HEK293 (cell line): ENCODE data around the gene RAD21L1.

Experiments
- BCL11B ChIP-seq: fragments of 450-650 bp; formaldehyde crosslinking; IDR thresholded peaks from 2 replicates; pipeline ENCODE4 v1.5.1; 2016; ENCODE audit warnings: low read depth, missing biosample characterization, missing genetic modification characterization
- GLIS1 ChIP-seq: fragments of 450-650 bp; formaldehyde crosslinking; IDR thresholded peaks from 2 replicates; pipeline ENCODE4 v1.5.1; 2016; ENCODE audit warnings: missing biosample characterization, missing genetic modification characterization
- GLIS2 ChIP-seq: fragments of 450-650 bp; formaldehyde crosslinking; IDR thresholded peaks from 2 replicates; pipeline ENCODE4 v1.5.1; 2016; ENCODE audit warnings: missing biosample characterization, missing genetic modification characterization
- KLF1 ChIP-seq: fragments of 450-650 bp; formaldehyde crosslinking; IDR thresholded peaks from 2 replicates; pipeline ENCODE4 v1.5.1; 2016; ENCODE audit warnings: missing biosample characterization, missing genetic modification characterization
- KLF16 ChIP-seq: fragments of 450-650 bp; formaldehyde crosslinking; IDR thresholded peaks from 2 replicates; pipeline ENCODE4 v1.5.1; 2017; ENCODE audit warnings: missing biosample characterization, missing genetic modification characterization
- OVOL3 ChIP-seq: fragments of 450-650 bp; formaldehyde crosslinking; IDR thresholded peaks from 2 replicates; pipeline ENCODE4 v1.5.1; 2016; ENCODE audit warnings: missing biosample characterization, missing genetic modification characterization
- SP2 ChIP-seq: fragments of 450-650 bp; formaldehyde crosslinking; IDR thresholded peaks from 2 replicates; pipeline ENCODE4 v1.5.1; 2016; ENCODE audit warnings: missing biosample characterization, missing genetic modification characterization
- WT1 ChIP-seq: fragments of 450-650 bp; formaldehyde crosslinking; IDR thresholded peaks from 2 replicates; pipeline ENCODE4 v1.5.1; 2016; ENCODE audit warnings: missing biosample characterization, missing genetic modification characterization
- ZBTB21 ChIP-seq: fragments of 450-650 bp; formaldehyde crosslinking; IDR thresholded peaks from 2 replicates; pipeline ENCODE4 v1.5.1; 2017; ENCODE audit warnings: missing biosample characterization, missing genetic modification characterization
- ZFP3 ChIP-seq: fragments of 450-650 bp; formaldehyde crosslinking; IDR thresholded peaks from 2 replicates; pipeline ENCODE4 v1.5.1; 2016; ENCODE audit warnings: low read depth, missing biosample characterization, missing genetic modification characterization
- ZNF155 ChIP-seq: fragments of 450-650 bp; formaldehyde crosslinking; IDR thresholded peaks from 2 replicates; pipeline ENCODE4 v1.5.1; 2016; ENCODE audit warnings: missing biosample characterization, missing genetic modification characterization
- ZNF157 ChIP-seq: fragments of 450-650 bp; formaldehyde crosslinking; IDR thresholded peaks from 2 replicates; pipeline ENCODE4 v1.5.1; 2016; ENCODE audit warnings: missing biosample characterization, missing genetic modification characterization
- ZNF175 ChIP-seq: fragments of 450-650 bp; formaldehyde crosslinking; IDR thresholded peaks from 2 replicates; pipeline ENCODE4 v1.5.1; 2016; ENCODE audit warnings: missing biosample characterization, missing genetic modification characterization
- ZNF274 ChIP-seq, 2 experiments: fragments of 200-500 bp in 1 of 2; fragments of 450-650 bp in 1 of 2; sonication (Bioruptor generic) in 1 of 2; formaldehyde crosslinking in 1 of 2; IDR thresholded peaks; 2 replicates each; pipeline versions ENCODE4 v1.5.1 to v1.6.1; 2014 to 2016; ENCODE audit warnings: borderline replicate concordance in 1 of 2, inconsistent platforms in 1 of 2, low read length in 1 of 2, missing biosample characterization in 1 of 2, missing genetic modification characterization in 1 of 2
- ZNF354C ChIP-seq: fragments of 450-650 bp; formaldehyde crosslinking; IDR thresholded peaks from 2 replicates; pipeline ENCODE4 v1.5.1; 2016; ENCODE audit warnings: missing biosample characterization, missing genetic modification characterization, low read depth, borderline replicate concordance
- ZNF366 ChIP-seq: fragments of 450-650 bp; formaldehyde crosslinking; conservative IDR thresholded peaks from 2 replicates; pipeline ENCODE4 v1.5.1; 2016; ENCODE audit warnings: missing biosample characterization, missing genetic modification characterization
- ZNF37A ChIP-seq: fragments of 450-650 bp; IDR thresholded peaks from 2 replicates; pipeline ENCODE4 v1.5.1; 2018; ENCODE audit warnings: missing biosample characterization, missing genetic modification characterization
- ZNF394 ChIP-seq: fragments of 450-650 bp; formaldehyde crosslinking; IDR thresholded peaks from 2 replicates; pipeline ENCODE4 v1.5.1; 2016; ENCODE audit warnings: missing biosample characterization, missing genetic modification characterization, mild to moderate bottlenecking, moderate library complexity, borderline replicate concordance
- ZNF423 ChIP-seq: fragments of 450-650 bp; formaldehyde crosslinking; IDR thresholded peaks from 2 replicates; pipeline ENCODE4 v1.5.1; 2016; ENCODE audit warnings: missing biosample characterization, missing genetic modification characterization
- ZNF48 ChIP-seq: fragments of 450-650 bp; formaldehyde crosslinking; IDR thresholded peaks from 2 replicates; pipeline ENCODE4 v1.5.1; 2016; ENCODE audit warnings: missing biosample characterization, missing genetic modification characterization
- ZNF510 ChIP-seq: fragments of 450-650 bp; formaldehyde crosslinking; IDR thresholded peaks from 2 replicates; pipeline ENCODE4 v1.5.1; 2018; ENCODE audit warnings: mild to moderate bottlenecking, missing genetic modification characterization, missing biosample characterization; ENCODE audit not compliant: insufficient replicate concordance
- ZNF530 ChIP-seq: fragments of 450-650 bp; formaldehyde crosslinking; IDR thresholded peaks from 2 replicates; pipeline ENCODE4 v1.5.1; 2016; ENCODE audit warnings: low read depth, missing biosample characterization, missing genetic modification characterization
- ZNF548 ChIP-seq: fragments of 450-650 bp; formaldehyde crosslinking; IDR thresholded peaks from 2 replicates; pipeline ENCODE4 v1.5.1; 2016; ENCODE audit warnings: missing biosample characterization, missing genetic modification characterization
- ZNF558 ChIP-seq: fragments of 450-650 bp; formaldehyde crosslinking; IDR thresholded peaks from 2 replicates; pipeline ENCODE4 v1.5.1; 2016; ENCODE audit warnings: missing biosample characterization, missing genetic modification characterization
- ZNF596 ChIP-seq: fragments of 450-650 bp; IDR thresholded peaks from 2 replicates; pipeline ENCODE4 v1.5.0; 2018; ENCODE audit warnings: missing biosample characterization, mild to moderate bottlenecking, missing genetic modification characterization, moderate library complexity
- ZNF600 ChIP-seq: fragments of 450-650 bp; formaldehyde crosslinking; IDR thresholded peaks from 2 replicates; pipeline ENCODE4 v1.5.1; 2016; ENCODE audit warnings: missing biosample characterization, missing genetic modification characterization
- ZNF623 ChIP-seq: fragments of 450-650 bp; formaldehyde crosslinking; IDR thresholded peaks from 2 replicates; pipeline ENCODE4 v1.5.1; 2016; ENCODE audit warnings: missing biosample characterization, missing genetic modification characterization
- ZNF629 ChIP-seq: fragments of 450-650 bp; formaldehyde crosslinking; IDR thresholded peaks from 2 replicates; pipeline ENCODE4 v1.5.1; 2017; ENCODE audit warnings: missing biosample characterization, missing genetic modification characterization
- ZNF654 ChIP-seq: fragments of 450-650 bp; formaldehyde crosslinking; IDR thresholded peaks from 2 replicates; pipeline ENCODE4 v1.5.1; 2016; ENCODE audit warnings: low read depth, missing biosample characterization, missing genetic modification characterization
- ZNF701 ChIP-seq: fragments of 450-650 bp; formaldehyde crosslinking; IDR thresholded peaks from 2 replicates; pipeline ENCODE4 v1.5.1; 2016; ENCODE audit warnings: missing biosample characterization, missing genetic modification characterization
- ZNF76 ChIP-seq: fragments of 450-650 bp; formaldehyde crosslinking; IDR thresholded peaks from 2 replicates; pipeline ENCODE4; 2016; ENCODE audit warnings: low read depth, missing biosample characterization, missing genetic modification characterization, borderline replicate concordance
- ZSCAN16 ChIP-seq: fragments of 450-650 bp; formaldehyde crosslinking; IDR thresholded peaks from 2 replicates; pipeline ENCODE4 v1.5.1; 2016; ENCODE audit warnings: missing biosample characterization, missing genetic modification characterization
- TF ChIP-seq, protein P1 (sequence below): fragments of 450-650 bp; formaldehyde crosslinking; IDR thresholded peaks from 2 replicates; pipeline ENCODE4 v1.5.1; 2016; ENCODE audit warnings: missing biosample characterization, missing genetic modification characterization
- TF ChIP-seq, protein P2 (sequence below): fragments of 450-650 bp; formaldehyde crosslinking; IDR thresholded peaks from 2 replicates; pipeline ENCODE4 v1.5.1; 2017; ENCODE audit warnings: missing biosample characterization, missing genetic modification characterization
- TF ChIP-seq, protein P3 (sequence below): fragments of 450-650 bp; formaldehyde crosslinking; conservative IDR thresholded peaks from 2 replicates; pipeline ENCODE4 v1.5.1; 2016; ENCODE audit warnings: low read depth, missing biosample characterization, missing genetic modification characterization

Gene RAD21L1

DNA sequence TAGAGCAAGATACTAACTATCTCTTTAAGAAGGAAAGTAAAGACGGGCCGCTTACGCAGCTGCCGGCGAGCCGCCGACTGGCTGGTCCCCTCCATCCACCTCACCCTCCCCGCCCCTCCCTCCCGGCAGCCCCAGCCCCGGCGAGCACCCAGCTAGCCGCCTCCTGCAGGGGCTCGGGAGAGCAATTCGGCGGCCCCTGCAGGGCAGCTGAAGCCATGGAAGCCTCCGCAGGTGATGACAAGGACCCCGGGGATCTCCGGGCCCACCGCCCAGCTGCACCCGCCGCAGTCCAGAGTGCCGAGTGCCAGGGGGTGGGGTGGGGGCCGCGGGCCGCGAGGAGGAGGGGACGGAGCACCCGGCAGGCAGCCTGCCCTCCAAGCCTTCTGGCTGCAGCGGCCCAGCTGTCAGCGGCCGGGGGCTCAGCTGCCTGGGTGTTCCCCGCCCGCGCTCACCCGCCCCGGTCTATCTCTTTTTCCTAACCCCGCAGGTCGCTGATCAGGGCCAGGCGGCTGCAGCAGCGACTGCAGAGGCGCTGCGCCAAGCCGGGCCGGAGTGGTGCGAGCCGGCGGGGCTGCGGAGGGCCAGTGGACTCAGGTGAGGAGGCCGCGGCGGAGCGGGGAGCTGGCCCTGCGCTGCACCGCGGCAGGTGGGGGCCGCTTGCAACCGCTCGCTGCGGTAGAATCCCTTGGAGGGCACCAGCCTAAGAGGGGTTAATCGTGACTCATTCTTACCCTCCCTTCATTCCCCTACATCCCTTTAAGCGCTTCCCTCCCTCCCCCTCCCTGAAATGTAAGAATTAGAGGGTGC lies 40.5 kb downstream of the RAD21L1 start, which contains the start of gene SNPH (continued):
- peak; percentile 62; the same call in 1 of the 2 replicates for TF ChIP-seq ZNF423 (tag by site-specific recombination)
- TF ChIP-seq OVOL3 (tag by site-specific recombination): no peak
- peak; percentile 81 for TF ChIP-seq GLIS2 (tag by site-specific recombination)
- no peak for TF ChIP-seq ZNF558 (tag by site-specific recombination)
- TF ChIP-seq ZNF175: no peak
- TF ChIP-seq ZNF600 (tag by site-specific recombination): peak; percentile 74; the same call in 1 of the 2 replicates
- TF ChIP-seq ZNF701 (tag by site-specific recombination): no peak
- TF ChIP-seq WT1 (tag by site-specific recombination): peak; percentile 87
- no peak for TF ChIP-seq ZNF623
- no peak for TF ChIP-seq ZBTB21 (tag by site-specific recombination)
- 0 out of 2 replicates have a peak, but pooled peaks have one; percentile 37 for TF ChIP-seq ZNF366 (tag by site-specific recombination)
- TF ChIP-seq ZSCAN16: no peak
- TF ChIP-seq, protein P1, sequence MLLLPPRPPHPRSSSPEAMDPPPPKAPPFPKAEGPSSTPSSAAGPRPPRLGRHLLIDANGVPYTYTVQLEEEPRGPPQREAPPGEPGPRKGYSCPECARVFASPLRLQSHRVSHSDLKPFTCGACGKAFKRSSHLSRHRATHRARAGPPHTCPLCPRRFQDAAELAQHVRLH (tag by site-specific recombination): no peak
- TF ChIP-seq ZNF37A (tag by site-specific recombination): no peak
- TF ChIP-seq, protein P2, sequence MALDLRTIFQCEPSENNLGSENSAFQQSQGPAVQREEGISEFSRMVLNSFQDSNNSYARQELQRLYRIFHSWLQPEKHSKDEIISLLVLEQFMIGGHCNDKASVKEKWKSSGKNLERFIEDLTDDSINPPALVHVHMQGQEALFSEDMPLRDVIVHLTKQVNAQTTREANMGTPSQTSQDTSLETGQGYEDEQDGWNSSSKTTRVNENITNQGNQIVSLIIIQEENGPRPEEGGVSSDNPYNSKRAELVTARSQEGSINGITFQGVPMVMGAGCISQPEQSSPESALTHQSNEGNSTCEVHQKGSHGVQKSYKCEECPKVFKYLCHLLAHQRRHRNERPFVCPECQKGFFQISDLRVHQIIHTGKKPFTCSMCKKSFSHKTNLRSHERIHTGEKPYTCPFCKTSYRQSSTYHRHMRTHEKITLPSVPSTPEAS (tag by site-specific recombination): no peak
- peak; percentile 66; the same call in 1 of the 2 replicates for TF ChIP-seq ZNF76
- TF ChIP-seq BCL11B (tag by site-specific recombination): no peak
- no peak for TF ChIP-seq ZNF157
- no peak for TF ChIP-seq ZNF654 (tag by site-specific recombination)
- 0 out of 2 replicates have a peak, but pooled peaks have one; percentile 13 for TF ChIP-seq ZNF394 (tag by site-specific recombination)
- TF ChIP-seq ZNF155: no peak
- TF ChIP-seq ZNF548: no peak
- TF ChIP-seq ZNF354C (tag by site-specific recombination): no peak
- no peak for TF ChIP-seq KLF1 (tag by site-specific recombination)
- TF ChIP-seq ZNF48 (tag by site-specific recombination): no peak
- no peak for TF ChIP-seq ZFP3 (tag by site-specific recombination)
- no peak for TF ChIP-seq ZNF274 (IDR thresholded peaks at IDR 0.05; ENCODE audit: low read length)
- TF ChIP-seq ZNF274 (tag by site-specific recombination; IDR thresholded peaks at IDR 0.05; ENCODE audit: borderline replicate concordance): no peak
- TF ChIP-seq ZNF629 (tag by site-specific recombination): peak; percentile 51; the same call in 1 of the 2 replicates
- no peak for TF ChIP-seq KLF16 (tag by site-specific recombination)
- TF ChIP-seq ZNF530 (tag by site-specific recombination): no peak
- peak; percentile 57 for TF ChIP-seq GLIS1 (tag by site-specific recombination)
- TF ChIP-seq ZNF510: no peak
- TF ChIP-seq SP2 (tag by site-specific recombination): peak; percentile 18; the same call in 1 of the 2 replicates
- TF ChIP-seq ZNF596 (tag by site-specific recombination): no peak
- TF ChIP-seq, protein P3, sequence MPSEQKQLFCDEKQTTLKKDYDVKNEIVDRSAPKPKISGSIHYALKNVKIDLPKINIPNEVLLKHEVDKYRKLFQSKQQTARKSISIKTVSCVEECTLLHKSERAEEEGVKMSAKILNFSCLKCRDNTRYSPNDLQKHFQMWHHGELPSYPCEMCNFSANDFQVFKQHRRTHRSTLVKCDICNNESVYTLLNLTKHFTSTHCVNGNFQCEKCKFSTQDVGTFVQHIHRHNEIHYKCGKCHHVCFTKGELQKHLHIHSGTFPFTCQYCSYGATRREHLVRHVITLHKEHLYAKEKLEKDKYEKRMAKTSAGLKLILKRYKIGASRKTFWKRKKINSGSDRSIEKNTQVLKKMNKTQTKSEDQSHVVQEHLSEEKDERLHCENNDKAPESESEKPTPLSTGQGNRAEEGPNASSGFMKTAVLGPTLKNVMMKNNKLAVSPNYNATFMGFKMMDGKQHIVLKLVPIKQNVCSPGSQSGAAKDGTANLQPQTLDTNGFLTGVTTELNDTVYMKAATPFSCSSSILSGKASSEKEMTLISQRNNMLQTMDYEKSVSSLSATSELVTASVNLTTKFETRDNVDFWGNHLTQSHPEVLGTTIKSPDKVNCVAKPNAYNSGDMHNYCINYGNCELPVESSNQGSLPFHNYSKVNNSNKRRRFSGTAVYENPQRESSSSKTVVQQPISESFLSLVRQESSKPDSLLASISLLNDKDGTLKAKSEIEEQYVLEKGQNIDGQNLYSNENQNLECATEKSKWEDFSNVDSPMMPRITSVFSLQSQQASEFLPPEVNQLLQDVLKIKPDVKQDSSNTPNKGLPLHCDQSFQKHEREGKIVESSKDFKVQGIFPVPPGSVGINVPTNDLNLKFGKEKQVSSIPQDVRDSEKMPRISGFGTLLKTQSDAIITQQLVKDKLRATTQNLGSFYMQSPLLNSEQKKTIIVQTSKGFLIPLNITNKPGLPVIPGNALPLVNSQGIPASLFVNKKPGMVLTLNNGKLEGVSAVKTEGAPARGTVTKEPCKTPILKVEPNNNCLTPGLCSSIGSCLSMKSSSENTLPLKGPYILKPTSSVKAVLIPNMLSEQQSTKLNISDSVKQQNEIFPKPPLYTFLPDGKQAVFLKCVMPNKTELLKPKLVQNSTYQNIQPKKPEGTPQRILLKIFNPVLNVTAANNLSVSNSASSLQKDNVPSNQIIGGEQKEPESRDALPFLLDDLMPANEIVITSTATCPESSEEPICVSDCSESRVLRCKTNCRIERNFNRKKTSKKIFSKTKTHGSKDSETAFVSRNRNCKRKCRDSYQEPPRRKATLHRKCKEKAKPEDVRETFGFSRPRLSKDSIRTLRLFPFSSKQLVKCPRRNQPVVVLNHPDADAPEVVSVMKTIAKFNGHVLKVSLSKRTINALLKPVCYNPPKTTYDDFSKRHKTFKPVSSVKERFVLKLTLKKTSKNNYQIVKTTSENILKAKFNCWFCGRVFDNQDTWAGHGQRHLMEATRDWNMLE (tag by site-specific recombination): no peak
